Astrocyte (in vitro differentiated cells and primary cell): ENCODE data around the gene GRPEL2.
A peak's percentile ranks its signal among the peaks of the same experiment; 100 is the strongest.

Experiments
- CTCF ChIP-seq: IDR thresholded peaks from 2 replicates; pipeline ENCODE4 v1.5.1; 2011; ENCODE audit warnings: low read depth, mild to moderate bottlenecking, inconsistent platforms, low read length, moderate library complexity; ENCODE audit not compliant: insufficient read depth
- EZH2 ChIP-seq: IDR thresholded peaks from 2 replicates; pipeline ENCODE4 v1.6.1; 2012; ENCODE audit warnings: mild to moderate bottlenecking, low read length, inconsistent platforms; ENCODE audit not compliant: insufficient read depth

GRCh38 chr5:149371296-149371962 lies 26.1 kb downstream of the GRPEL2 start:
- TF ChIP-seq EZH2 (no peak), CTCF (peak; percentile 66)
